K562 (cell line): ENCODE data around the gene DLX2. TPM values are rescaled to one million over a fixed set of nuclear protein-coding genes. Genes with fewer than 3 reads are reported as not detected.

Source experiments
- ARNT ChIP-seq, 2 experiments: fragments of 450-650 bp; IDR thresholded peaks; 2 replicates each; pipeline ENCODE4 v1.6.1; 2016; ENCODE audit warnings: mild to moderate bottlenecking in 1 of 2
- BHLHE40 ChIP-seq: IDR thresholded peaks from 2 replicates; pipeline ENCODE4 v1.6.1; 2011; ENCODE audit warnings: low read length, improper control_type of control experiment
- DEAF1 ChIP-seq: fragments of 450-650 bp; formaldehyde crosslinking; IDR thresholded peaks from 2 replicates; pipeline ENCODE4 v1.4.0; 2020; ENCODE audit warnings: mild to moderate bottlenecking, moderate library complexity
- E2F1 ChIP-seq: sonication (generic); formaldehyde crosslinking; IDR thresholded peaks from 2 replicates; pipeline ENCODE4 v1.8.1; 2023; ENCODE audit warnings: mild to moderate bottlenecking, missing genetic modification reagents, moderate library complexity
- ELF1 ChIP-seq: fragments of 200-800 bp; sonication (Bioruptor generic); IDR thresholded peaks from 2 replicates; pipeline ENCODE4 v1.6.1; 2016; ENCODE audit warnings: missing genetic modification characterization, missing compliant biosample characterization
- ELF2 ChIP-seq: fragments of 250-450 bp; sonication (Bioruptor Pico); IDR thresholded peaks from 2 replicates; pipeline ENCODE4 v1.5.0; 2021; ENCODE audit warnings: mild to moderate bottlenecking
- HMBOX1 ChIP-seq: sonication (generic); IDR thresholded peaks from 2 replicates; pipeline ENCODE4 v1.6.1; 2016
- NCOA6 ChIP-seq: fragments of 450-650 bp; IDR thresholded peaks from 2 replicates; pipeline ENCODE4 v1.6.1; 2017; ENCODE audit warnings: mild to moderate bottlenecking
- NCOR1 ChIP-seq: fragments of 450-650 bp; IDR thresholded peaks from 2 replicates; pipeline ENCODE4 v1.6.1; 2016; ENCODE audit warnings: mild to moderate bottlenecking, moderate library complexity
- PHF21A ChIP-seq: fragments of 450-650 bp; IDR thresholded peaks from 2 replicates; pipeline ENCODE4 v1.6.1; 2017; ENCODE audit warnings: low read depth, borderline replicate concordance
- SMAD4 ChIP-seq: fragments of 250-450 bp; sonication (Bioruptor Pico); conservative IDR thresholded peaks from 2 replicates; pipeline ENCODE4 v1.8.0; 2021; ENCODE audit warnings: inconsistent platforms, mild to moderate bottlenecking, moderate library complexity
- TSC22D4 ChIP-seq: fragments of 450-650 bp; IDR thresholded peaks from 2 replicates; pipeline ENCODE4 v1.6.1; 2016; ENCODE audit warnings: missing genetic modification characterization, missing biosample characterization, control low read depth
- YY1 ChIP-seq, 3 experiments: IDR thresholded peaks; 2 replicates each; pipeline ENCODE4 v1.6.1; 2011; ENCODE audit warnings: low read length in 2 of 3, mild to moderate bottlenecking in 2 of 3, moderate library complexity in 2 of 3, borderline replicate concordance in 1 of 3, control low read depth in 1 of 3, low read depth in 1 of 3; ENCODE audit not compliant: insufficient read depth in 3 of 3, insufficient replicate concordance in 2 of 3, control insufficient read depth in 1 of 3, insufficient read length in 1 of 3; ENCODE audit errors: extremely low read depth in 1 of 3
- ZNF133 ChIP-seq: fragments of 250-450 bp; sonication (Bioruptor Pico); IDR thresholded peaks from 2 replicates; pipeline ENCODE4 v1.4.0; 2020; ENCODE audit warnings: mild to moderate bottlenecking
- ZNF24 ChIP-seq: fragments of 450-650 bp; IDR thresholded peaks from 2 replicates; pipeline ENCODE4 v1.6.1; 2016
- ZNF384 ChIP-seq: IDR thresholded peaks from 2 replicates; pipeline ENCODE4 v1.6.1; 2012; ENCODE audit warnings: low read depth, low read length, improper control_type of control experiment
- polyA plus RNA-seq, 8 experiments: library from polyadenylated mRNA; depleted of rRNA in 4 of 8; stranded (reverse) in 5 of 8; unstranded in 3 of 8; fragments of >200 nt; fragmentation: Nextera tagmentation in 2 of 8; fragmentation: Illumina TruSeq in 1 of 8; extraction: Ambion mirVana in 2 of 8; extraction: Trizol in 1 of 8; gene quantifications; 2 replicates each; pipeline versions ENCODE4 v1.2.1 to v1.2.3, GENCODE V29; 2011 to 2014; ENCODE audit warnings: inconsistent platforms in 1 of 8, missing spikeins in 1 of 8
- total RNA-seq, 7 experiments: library from RNA; depleted of rRNA in 6 of 7; stranded (reverse); fragments of >200 nt in 6 of 7; fragmentation: Illumina TruSeq in 2 of 7; extraction: Trizol in 2 of 7; gene quantifications; 2 replicates each; pipeline versions ENCODE4 v1.2.1 to v1.2.3, GENCODE V29; 2011 to 2021; ENCODE audit warnings: low replicate concordance in 1 of 7
- TF ChIP-seq, protein P1 (sequence below), 2 experiments: fragments of 150-350 bp in 1 of 2; IDR thresholded peaks; 2 replicates each; pipeline ENCODE4 v1.6.1; 2012 to 2016; ENCODE audit warnings: low read depth in 2 of 2, low read length in 2 of 2, mild to moderate bottlenecking in 1 of 2, moderate library complexity in 1 of 2
- TF ChIP-seq, protein P2 (sequence below): fragments of 200-800 bp; sonication (Bioruptor generic); IDR thresholded peaks from 2 replicates; pipeline ENCODE4 v1.6.1; 2017; ENCODE audit warnings: missing genetic modification characterization, missing compliant biosample characterization

DLX2 gene
- total and polyA plus RNA-seq, 9 of the 15 experiments (the other 6 are each of a cell fraction or from before 2014, with no cell fraction given), result 0.14 to 4.3 (median 0.86) TPM

- TF ChIP-seq, protein P1, sequence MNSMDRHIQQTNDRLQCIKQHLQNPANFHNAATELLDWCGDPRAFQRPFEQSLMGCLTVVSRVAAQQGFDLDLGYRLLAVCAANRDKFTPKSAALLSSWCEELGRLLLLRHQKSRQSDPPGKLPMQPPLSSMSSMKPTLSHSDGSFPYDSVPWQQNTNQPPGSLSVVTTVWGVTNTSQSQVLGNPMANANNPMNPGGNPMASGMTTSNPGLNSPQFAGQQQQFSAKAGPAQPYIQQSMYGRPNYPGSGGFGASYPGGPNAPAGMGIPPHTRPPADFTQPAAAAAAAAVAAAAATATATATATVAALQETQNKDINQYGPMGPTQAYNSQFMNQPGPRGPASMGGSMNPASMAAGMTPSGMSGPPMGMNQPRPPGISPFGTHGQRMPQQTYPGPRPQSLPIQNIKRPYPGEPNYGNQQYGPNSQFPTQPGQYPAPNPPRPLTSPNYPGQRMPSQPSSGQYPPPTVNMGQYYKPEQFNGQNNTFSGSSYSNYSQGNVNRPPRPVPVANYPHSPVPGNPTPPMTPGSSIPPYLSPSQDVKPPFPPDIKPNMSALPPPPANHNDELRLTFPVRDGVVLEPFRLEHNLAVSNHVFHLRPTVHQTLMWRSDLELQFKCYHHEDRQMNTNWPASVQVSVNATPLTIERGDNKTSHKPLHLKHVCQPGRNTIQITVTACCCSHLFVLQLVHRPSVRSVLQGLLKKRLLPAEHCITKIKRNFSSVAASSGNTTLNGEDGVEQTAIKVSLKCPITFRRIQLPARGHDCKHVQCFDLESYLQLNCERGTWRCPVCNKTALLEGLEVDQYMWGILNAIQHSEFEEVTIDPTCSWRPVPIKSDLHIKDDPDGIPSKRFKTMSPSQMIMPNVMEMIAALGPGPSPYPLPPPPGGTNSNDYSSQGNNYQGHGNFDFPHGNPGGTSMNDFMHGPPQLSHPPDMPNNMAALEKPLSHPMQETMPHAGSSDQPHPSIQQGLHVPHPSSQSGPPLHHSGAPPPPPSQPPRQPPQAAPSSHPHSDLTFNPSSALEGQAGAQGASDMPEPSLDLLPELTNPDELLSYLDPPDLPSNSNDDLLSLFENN (IDR thresholded peaks at IDR 0.05; ENCODE audit: low read depth in 2 of 2, low read length in 2 of 2), result peak in 1 of 2 experiments; percentile 36; a peak in 1 of 4 replicates
- no peak for TF ChIP-seq E2F1
- peak in 1 of 3 experiments; percentile 70 for TF ChIP-seq YY1 (IDR thresholded peaks at IDR 0.05; ENCODE audit: borderline replicate concordance in 1 of 3, control insufficient read depth in 1 of 3, extremely low read depth in 1 of 3, insufficient read depth in 3 of 3, insufficient read length in 1 of 3, insufficient replicate concordance in 2 of 3, low read depth in 1 of 3, low read length in 2 of 3)
- TF ChIP-seq HMBOX1, result peak; percentile 29; the same call in 1 of the 2 replicates
- no peak for TF ChIP-seq ELF2 (CRISPR knock-in tag)
- 0 out of 2 replicates have a peak, but pooled peaks have one; percentile 52 for TF ChIP-seq NCOA6
- no peak for TF ChIP-seq TSC22D4
- peak; percentile 53; the same call in 1 of the 2 replicates for TF ChIP-seq SMAD4
- TF ChIP-seq ZNF24, result peak; percentile 54; the same call in 1 of the 2 replicates
- no peak for TF ChIP-seq ZNF133 (CRISPR knock-in tag)
- peak; percentile 99 for TF ChIP-seq DEAF1
- TF ChIP-seq ARNT (IDR thresholded peaks at IDR 0.05), result peak in 1 of 2 experiments; percentile 43; a peak in 2 of 4 replicates
- peak; percentile 51; the same call in 1 of the 2 replicates for TF ChIP-seq ZNF384
- 0 out of 2 replicates have a peak, but pooled peaks have one; percentile 44 for TF ChIP-seq PHF21A
- TF ChIP-seq, protein P2, sequence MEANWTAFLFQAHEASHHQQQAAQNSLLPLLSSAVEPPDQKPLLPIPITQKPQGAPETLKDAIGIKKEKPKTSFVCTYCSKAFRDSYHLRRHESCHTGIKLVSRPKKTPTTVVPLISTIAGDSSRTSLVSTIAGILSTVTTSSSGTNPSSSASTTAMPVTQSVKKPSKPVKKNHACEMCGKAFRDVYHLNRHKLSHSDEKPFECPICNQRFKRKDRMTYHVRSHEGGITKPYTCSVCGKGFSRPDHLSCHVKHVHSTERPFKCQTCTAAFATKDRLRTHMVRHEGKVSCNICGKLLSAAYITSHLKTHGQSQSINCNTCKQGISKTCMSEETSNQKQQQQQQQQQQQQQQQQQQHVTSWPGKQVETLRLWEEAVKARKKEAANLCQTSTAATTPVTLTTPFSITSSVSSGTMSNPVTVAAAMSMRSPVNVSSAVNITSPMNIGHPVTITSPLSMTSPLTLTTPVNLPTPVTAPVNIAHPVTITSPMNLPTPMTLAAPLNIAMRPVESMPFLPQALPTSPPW, result peak; percentile 39
- TF ChIP-seq ELF1 (tag), result no peak
- TF ChIP-seq NCOR1, result peak; percentile 19; the same call in 1 of the 2 replicates
- TF ChIP-seq BHLHE40, result peak; percentile 46; the same call in 1 of the 2 replicates
Measured at GRCh38 chr2:172103471-172104272, 972 bp upstream of the DLX2 start (continued).
